K562 (cell line): ENCODE data around the gene CDC20. TPM values are rescaled to one million over a fixed set of nuclear protein-coding genes. Genes with fewer than 3 reads are reported as not detected.

Experiments used
- ATAC-seq: fragments of 200-7000 bp; cut with Tn5 transposase; 3 replicates; pipeline ENCODE4 v1.9.1; 2020; ENCODE audit warnings: moderate library complexity
- BruUV-seq: library from RNA; stranded (reverse); fragments of 400-500 nt; replicated peaks from 2 replicates; lab custom pipeline; 2021; lab: Mats Ljungman, UMichigan
- CTCF ChIA-PET: fragments of 300-600 bp; formaldehyde crosslinking; extraction: SDS; loops from one replicate; lab custom pipeline; 2021; ENCODE audit warnings: low intra/inter-chr PET ratio; lab: Yijun Ruan, JAX
- POLR2A ChIA-PET: fragments of 300-600, 350-650 bp; sonication (Branson Sonifier 250); formaldehyde crosslinking; extraction: SDS; loops from one replicate; lab custom pipeline; 2021; ENCODE audit warnings: antibody characterized with exemption, inconsistent platforms; lab: Yijun Ruan, JAX
- DNase-seq, 4 experiments: peaks; one replicate each; pipeline versions ENCODE4 v3.0.0 to v3.0.0-alpha.2; 2011 to 2018; ENCODE audit warnings: low spot score in 3 of 4, mixed read lengths in 3 of 4; ENCODE audit errors: extremely low read depth in 1 of 4
- FAIRE-seq: peaks from 2 replicates; lab custom pipeline; 2011; peaks lifted over from hg19 to GRCh38; lab: Jason Lieb, UNC
- H2AFZ ChIP-seq: 2 replicates; pipeline ENCODE4 v1.6.0; 2011; ENCODE audit warnings: low read depth, low read length, control low read depth, inconsistent platforms
- H3K27ac ChIP-seq: fragments of 200-600 bp; 3 replicates; pipeline ENCODE4 v1.8.0; 2011; ENCODE audit warnings: low read depth, mild to moderate bottlenecking, control low read depth, inconsistent platforms, low read length, moderate library complexity, mixed read lengths; ENCODE audit errors: extremely low read depth
- H3K27me3 ChIP-seq, 2 experiments: fragments of 300-600 bp in 1 of 2; 2 replicates in 1 of 2; 3 replicates in 1 of 2; pipeline versions ENCODE4 v1.6.0 to v1.8.0; 2011; ENCODE audit warnings: inconsistent platforms in 2 of 2, low read length in 2 of 2, mild to moderate bottlenecking in 1 of 2, mixed read lengths in 1 of 2, moderate library complexity in 1 of 2; ENCODE audit not compliant: control insufficient read depth in 2 of 2, insufficient read depth in 2 of 2
- H3K36me3 ChIP-seq: fragments of 300-600 bp; 3 replicates; pipeline ENCODE4 v1.8.0; 2011; ENCODE audit warnings: mild to moderate bottlenecking, low read length, inconsistent platforms; ENCODE audit not compliant: control insufficient read depth, insufficient read depth
- H3K4me1 ChIP-seq, 2 experiments: fragments of 200-600 bp in 1 of 2; replicated peaks in 1 of 2; 2 replicates in 1 of 2; 3 replicates in 1 of 2; pipeline versions ENCODE4 v1.5.1 to v1.8.0; 2011; ENCODE audit warnings: inconsistent platforms in 2 of 2, low read length in 2 of 2, mild to moderate bottlenecking in 1 of 2, mixed read lengths in 1 of 2, moderate library complexity in 1 of 2; ENCODE audit not compliant: control insufficient read depth in 2 of 2, insufficient read depth in 2 of 2
- H3K4me2 ChIP-seq: 2 replicates; pipeline ENCODE4 v1.6.1; 2011; ENCODE audit warnings: low read length, control low read depth, inconsistent platforms, mixed read lengths; ENCODE audit not compliant: insufficient read depth
- H3K4me3 ChIP-seq: fragments of 200-600 bp; sonication (generic), shearing (Covaris generic); 2 replicates; pipeline ENCODE4 v1.5.1; 2016; ENCODE audit warnings: control low read depth, inconsistent platforms
- H3K79me2 ChIP-seq: fragments of 200-600 bp; 3 replicates; pipeline ENCODE4 v1.8.0; 2011; ENCODE audit warnings: low read length, inconsistent platforms; ENCODE audit not compliant: control insufficient read depth, insufficient read depth
- H3K9ac ChIP-seq, 2 experiments: 2 replicates each; pipeline versions ENCODE4 v1.6.0 to v1.6.1; 2011; ENCODE audit warnings: low read depth in 2 of 2, low read length in 2 of 2, control low read depth in 1 of 2, inconsistent platforms in 1 of 2, mild to moderate bottlenecking in 1 of 2, mixed read lengths in 1 of 2; ENCODE audit not compliant: insufficient read depth in 1 of 2
- H3K9me1 ChIP-seq: one replicate; pipeline ENCODE4 v1.6.0; 2011; ENCODE audit warnings: inconsistent platforms, mild to moderate bottlenecking, low read length, moderate library complexity; ENCODE audit not compliant: control insufficient read depth, insufficient read depth
- H3K9me3 ChIP-seq: replicated peaks from 2 replicates; pipeline ENCODE4 v1.5.1; 2011; ENCODE audit warnings: low read depth, low read length, inconsistent platforms; ENCODE audit not compliant: control insufficient read depth, insufficient read depth
- H4K20me1 ChIP-seq: replicated peaks from 2 replicates; pipeline ENCODE4 v1.6.1; 2011; ENCODE audit warnings: low read length, inconsistent platforms, mixed read lengths; ENCODE audit not compliant: control insufficient read depth, insufficient read depth
- ASH1L ChIP-seq: fragments of 450-650 bp; IDR thresholded peaks from 2 replicates; pipeline ENCODE4 v1.6.1; 2018; ENCODE audit warnings: borderline replicate concordance, mild to moderate bottlenecking, low read depth; ENCODE audit not compliant: partially characterized antibody
- CSDE1 ChIP-seq, 2 experiments: fragments of 450-650 bp; IDR thresholded peaks; 2 replicates each; pipeline ENCODE4 v1.6.1; 2016; ENCODE audit warnings: mild to moderate bottlenecking in 1 of 2
- HES1 ChIP-seq: fragments of 450-650 bp; IDR thresholded peaks from 2 replicates; pipeline ENCODE4 v1.6.1; 2016; ENCODE audit warnings: low read depth, mild to moderate bottlenecking, moderate library complexity
- HOMEZ ChIP-seq: fragments of 250-450 bp; sonication (Bioruptor Pico); IDR thresholded peaks from 2 replicates; pipeline ENCODE4 v1.4.0; 2020; ENCODE audit warnings: mild to moderate bottlenecking, moderate library complexity
- MEF2D ChIP-seq: conservative IDR thresholded peaks from 2 replicates; pipeline ENCODE4 v1.6.1; 2016; ENCODE audit warnings: low read depth, missing genetic modification characterization, missing compliant biosample characterization
- MYNN ChIP-seq, 2 experiments: sonication (generic); formaldehyde crosslinking in 1 of 2; IDR thresholded peaks; 2 replicates each; pipeline versions ENCODE4 v1.5.0 to v1.6.1; 2016 to 2020; ENCODE audit warnings: antibody characterized with exemption in 1 of 2, missing genetic modification reagents in 1 of 2
- NCOA4 ChIP-seq: fragments of 450-650 bp; IDR thresholded peaks from 2 replicates; pipeline ENCODE4 v1.6.1; 2018; ENCODE audit warnings: mild to moderate bottlenecking; ENCODE audit not compliant: partially characterized antibody
- RAD51 ChIP-seq: fragments of 450-650 bp; IDR thresholded peaks from 2 replicates; pipeline ENCODE4 v1.7.1; 2016; ENCODE audit warnings: low read depth, mild to moderate bottlenecking, borderline replicate concordance
- RB1 ChIP-seq: fragments of 450-650 bp; IDR thresholded peaks from 2 replicates; pipeline ENCODE4 v1.6.1; 2017; ENCODE audit warnings: low read depth, mild to moderate bottlenecking
- ZC3H8 ChIP-seq: fragments of 450-650 bp; IDR thresholded peaks from 2 replicates; pipeline ENCODE4 v1.6.1; 2017
- ZNF445 ChIP-seq: fragments of 250-450 bp; sonication (Bioruptor Pico); IDR thresholded peaks from 2 replicates; pipeline ENCODE4 v1.4.0; 2020; ENCODE audit warnings: low read depth, mild to moderate bottlenecking, moderate library complexity
- ZNF551 ChIP-seq: fragments of 250-450 bp; sonication (Bioruptor Pico); IDR thresholded peaks from 2 replicates; pipeline ENCODE4 v1.5.0; 2021; ENCODE audit warnings: mild to moderate bottlenecking, moderate library complexity
- WGBS: fragments of 100-300 bp; shearing (Covaris generic); methylation state at CpG from one replicate; pipeline ENCODE4 v1.1.6; 2016; ENCODE audit warnings: low coverage, mixed read lengths; ENCODE audit not compliant: insufficient coverage; ENCODE audit errors: missing lambda C conversion rate; 5-methylcytosine and 5-hydroxymethylcytosine counted together
- in situ Hi-C: fragments of 300-500 bp; cut with MboI; formaldehyde crosslinking; loops from 4 replicates; pipeline ENCODE4 v1.15.0; 2018; ENCODE audit warnings: inconsistent platforms, mixed read lengths
- intact Hi-C: fragments of 100-400 bp; cut with micrococcal nuclease; formaldehyde crosslinking; loops from 2 replicates; pipeline ENCODE4 v1.14.2; 2022
- polyA plus RNA-seq, 8 experiments: library from polyadenylated mRNA; depleted of rRNA in 4 of 8; stranded (reverse) in 5 of 8; unstranded in 3 of 8; fragments of >200 nt; fragmentation: Nextera tagmentation in 2 of 8; fragmentation: Illumina TruSeq in 1 of 8; extraction: Ambion mirVana in 2 of 8; extraction: Trizol in 1 of 8; gene quantifications; 2 replicates each; pipeline versions ENCODE4 v1.2.1 to v1.2.3, GENCODE V29; 2011 to 2014; ENCODE audit warnings: inconsistent platforms in 1 of 8, missing spikeins in 1 of 8
- total RNA-seq, 7 experiments: library from RNA; depleted of rRNA in 6 of 7; stranded (reverse); fragments of >200 nt in 6 of 7; fragmentation: Illumina TruSeq in 2 of 7; extraction: Trizol in 2 of 7; gene quantifications; 2 replicates each; pipeline versions ENCODE4 v1.2.1 to v1.2.3, GENCODE V29; 2011 to 2021; ENCODE audit warnings: low replicate concordance in 1 of 7
- TF ChIP-seq, protein P1 (sequence below): fragments of 450-650 bp; IDR thresholded peaks from 2 replicates; pipeline ENCODE4 v1.6.1; 2016; ENCODE audit warnings: missing biosample characterization, missing genetic modification characterization
- TF ChIP-seq, protein P2 (sequence below): sonication (generic); formaldehyde crosslinking; IDR thresholded peaks from 2 replicates; pipeline ENCODE4 v1.8.0; 2022; ENCODE audit warnings: mild to moderate bottlenecking, missing genetic modification reagents

Gene CDC20
- total and polyA plus RNA-seq, 9 of the 15 experiments (the other 6 are each of a cell fraction or from before 2014, with no cell fraction given) = 45.2 to 224 (median 121) TPM

- ChIA-PET CTCF (no interaction called here), POLR2A (no interaction called here)
- no peaks in the 10 kb centered on the region for H3K36me3 ChIP-seq
- H4K20me1 ChIP-seq = no peaks in the 10 kb centered on the region; the same call in 1 of the 2 replicates
- BruUV-seq = no TSS peak
- no peak within 1 kb of the TSS; a peak in 1 of 4 replicates for H3K9ac ChIP-seq
- ATAC-seq (no peak), FAIRE-seq (no peak), DNase-seq (no peak)
- H3K9me3 ChIP-seq = no peaks in the 10 kb centered on the region
- H3K27ac ChIP-seq = no peak within 1 kb of the TSS
- WGBS = 18% methylated on average over 3 of the region's 3 CpGs
- in situ Hi-C loops = no loop called here
- no peak within 1 kb of the TSS for H3K4me2 ChIP-seq
- no peak within 1 kb of the TSS for H3K4me3 ChIP-seq
- peaks cover 8 to 21% of the 10 kb centered on the region in 2 experiments; a peak in 4 of 5 replicates for H3K27me3 ChIP-seq
- no peaks in the 10 kb centered on the region for H3K9me1 ChIP-seq
- H2AFZ ChIP-seq = no peak within 1 kb of the TSS
- no peaks in the 10 kb centered on the region; a peak in 2 of 5 replicates for H3K4me1 ChIP-seq
- H3K79me2 ChIP-seq = no peaks in the 10 kb centered on the region
- intact Hi-C loops = no loop called here
- TF ChIP-seq ZC3H8 (no peak), NCOA4 (no peak), RB1 (no peak), RAD51 (no peak), MEF2D (tag) (no peak), CSDE1 (IDR thresholded peaks at IDR 0.05) (no peak), MYNN (IDR thresholded peaks at IDR 0.05) (no peak), MYNN (CRISPR knock-in tag; IDR thresholded peaks at IDR 0.05) (no peak), HES1 (no peak), HOMEZ (CRISPR knock-in tag) (no peak), ZNF445 (CRISPR knock-in tag) (no peak), ASH1L (no peak), ZNF551 (CRISPR knock-in tag) (no peak)
- TF ChIP-seq, protein P1, sequence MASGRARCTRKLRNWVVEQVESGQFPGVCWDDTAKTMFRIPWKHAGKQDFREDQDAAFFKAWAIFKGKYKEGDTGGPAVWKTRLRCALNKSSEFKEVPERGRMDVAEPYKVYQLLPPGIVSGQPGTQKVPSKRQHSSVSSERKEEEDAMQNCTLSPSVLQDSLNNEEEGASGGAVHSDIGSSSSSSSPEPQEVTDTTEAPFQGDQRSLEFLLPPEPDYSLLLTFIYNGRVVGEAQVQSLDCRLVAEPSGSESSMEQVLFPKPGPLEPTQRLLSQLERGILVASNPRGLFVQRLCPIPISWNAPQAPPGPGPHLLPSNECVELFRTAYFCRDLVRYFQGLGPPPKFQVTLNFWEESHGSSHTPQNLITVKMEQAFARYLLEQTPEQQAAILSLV (tag) = no peak
- TF ChIP-seq, protein P2, sequence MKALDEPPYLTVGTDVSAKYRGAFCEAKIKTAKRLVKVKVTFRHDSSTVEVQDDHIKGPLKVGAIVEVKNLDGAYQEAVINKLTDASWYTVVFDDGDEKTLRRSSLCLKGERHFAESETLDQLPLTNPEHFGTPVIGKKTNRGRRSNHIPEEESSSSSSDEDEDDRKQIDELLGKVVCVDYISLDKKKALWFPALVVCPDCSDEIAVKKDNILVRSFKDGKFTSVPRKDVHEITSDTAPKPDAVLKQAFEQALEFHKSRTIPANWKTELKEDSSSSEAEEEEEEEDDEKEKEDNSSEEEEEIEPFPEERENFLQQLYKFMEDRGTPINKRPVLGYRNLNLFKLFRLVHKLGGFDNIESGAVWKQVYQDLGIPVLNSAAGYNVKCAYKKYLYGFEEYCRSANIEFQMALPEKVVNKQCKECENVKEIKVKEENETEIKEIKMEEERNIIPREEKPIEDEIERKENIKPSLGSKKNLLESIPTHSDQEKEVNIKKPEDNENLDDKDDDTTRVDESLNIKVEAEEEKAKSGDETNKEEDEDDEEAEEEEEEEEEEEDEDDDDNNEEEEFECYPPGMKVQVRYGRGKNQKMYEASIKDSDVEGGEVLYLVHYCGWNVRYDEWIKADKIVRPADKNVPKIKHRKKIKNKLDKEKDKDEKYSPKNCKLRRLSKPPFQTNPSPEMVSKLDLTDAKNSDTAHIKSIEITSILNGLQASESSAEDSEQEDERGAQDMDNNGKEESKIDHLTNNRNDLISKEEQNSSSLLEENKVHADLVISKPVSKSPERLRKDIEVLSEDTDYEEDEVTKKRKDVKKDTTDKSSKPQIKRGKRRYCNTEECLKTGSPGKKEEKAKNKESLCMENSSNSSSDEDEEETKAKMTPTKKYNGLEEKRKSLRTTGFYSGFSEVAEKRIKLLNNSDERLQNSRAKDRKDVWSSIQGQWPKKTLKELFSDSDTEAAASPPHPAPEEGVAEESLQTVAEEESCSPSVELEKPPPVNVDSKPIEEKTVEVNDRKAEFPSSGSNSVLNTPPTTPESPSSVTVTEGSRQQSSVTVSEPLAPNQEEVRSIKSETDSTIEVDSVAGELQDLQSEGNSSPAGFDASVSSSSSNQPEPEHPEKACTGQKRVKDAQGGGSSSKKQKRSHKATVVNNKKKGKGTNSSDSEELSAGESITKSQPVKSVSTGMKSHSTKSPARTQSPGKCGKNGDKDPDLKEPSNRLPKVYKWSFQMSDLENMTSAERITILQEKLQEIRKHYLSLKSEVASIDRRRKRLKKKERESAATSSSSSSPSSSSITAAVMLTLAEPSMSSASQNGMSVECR (CRISPR knock-in tag) = no peak
Measured at GRCh38 chr1:43337588-43337987, 21.2 kb upstream of the CDC20 start, which contains the start of gene MPL. Gene MPL, plus strand, starts transcription at chr1:43337818. Its CDS starts 31 bp downstream, at chr1:43337849.
